ENCODE measurements around the gene DSTN.

Gene DSTN

GRCh38 chr20:17569616-17570346 lies at the start of gene DSTN:
TSS of gene DSTN (plus strand) at chr20:17570075. CDS start at chr20:17570209, 134 bp downstream.
- DNase-seq, result peak; percentile 90

DNA sequence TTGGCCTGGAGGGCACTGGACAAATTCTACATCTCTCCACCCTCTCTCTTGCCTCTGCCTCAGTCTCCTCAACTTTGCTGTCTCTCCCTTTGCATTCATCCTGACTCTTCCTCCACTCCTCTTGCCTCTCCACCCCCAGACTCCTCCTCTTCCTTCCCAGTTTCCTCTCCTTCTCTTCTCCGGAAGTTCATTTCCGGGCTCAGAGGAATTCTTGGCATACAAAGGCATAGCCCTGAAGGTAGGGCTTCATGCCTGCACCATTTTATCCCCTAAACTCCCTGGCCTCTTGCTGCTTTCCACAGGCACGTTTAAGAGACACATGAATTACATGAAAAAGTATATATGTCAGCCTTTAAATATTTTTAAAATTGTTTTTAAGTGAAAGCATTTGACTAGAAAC lies 49.3 kb upstream of the DSTN start:
- DNase-seq, result no peak

- no peak for DNase-seq
Observed at GRCh38 chr20:17522528-17522927, 47.3 kb upstream of the DSTN start.

DNA sequence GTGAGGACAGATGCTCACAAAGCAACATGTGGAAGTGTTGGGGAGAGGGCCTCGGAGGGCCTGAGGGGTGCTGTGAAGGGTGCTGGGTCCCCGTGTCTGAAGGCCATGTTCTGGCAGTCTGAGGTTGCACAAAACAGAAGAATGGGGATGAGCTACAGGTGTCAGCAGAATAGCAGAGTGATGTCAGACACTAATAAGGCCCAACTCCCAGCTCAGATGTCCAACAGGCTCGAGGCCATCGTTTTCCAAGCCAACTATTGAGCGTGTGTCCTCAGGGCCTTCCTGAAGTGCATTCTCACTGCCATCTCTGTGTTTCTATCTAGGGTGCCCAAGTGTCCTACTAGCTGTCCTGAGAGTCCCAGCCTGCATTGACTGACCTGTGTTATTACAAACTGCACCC lies 46.5 kb upstream of the DSTN start:
- DNase-seq, result no peak

GRCh38 chr20:17524560-17524959 lies 45.3 kb upstream of the DSTN start:
- DNase-seq, result no peak

GRCh38 chr20:17525132-17525531 lies 44.7 kb upstream of the DSTN start:
- no peak for DNase-seq

GRCh38 chr20:17525650-17526049 lies 44.2 kb upstream of the DSTN start:
- DNase-seq, result no peak

GRCh38 chr20:17529586-17529985 lies 40.3 kb upstream of the DSTN start:
- DNase-seq, result no peak

DNA sequence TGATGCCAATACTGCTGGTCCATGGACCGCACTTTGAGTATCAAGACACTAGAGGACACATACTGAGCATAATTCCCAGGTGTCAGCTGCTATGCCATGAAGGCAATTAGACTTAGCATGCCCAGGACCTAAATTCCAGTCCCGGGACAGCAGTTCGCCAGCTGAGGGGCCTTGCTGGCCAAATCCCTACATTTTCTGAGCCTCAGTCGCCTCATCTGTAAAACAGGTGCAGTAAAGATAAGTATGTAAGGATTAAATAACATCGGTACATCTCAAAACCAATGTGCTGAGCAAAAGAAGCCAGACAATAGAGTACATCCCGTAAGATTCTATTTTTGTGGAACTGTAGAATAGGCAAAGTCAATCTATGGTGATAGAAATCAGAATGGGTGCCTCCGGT lies 39.7 kb upstream of the DSTN start:
- DNase-seq, result no peak

- peak; percentile 45 for DNase-seq
Observed at GRCh38 chr20:17530716-17531664, 38.9 kb upstream of the DSTN start, which contains the start of gene BFSP1. TSS of gene BFSP1 (minus strand) at chr20:17531379. CDS start at chr20:17531329, 50 bp downstream.

- no peak for DNase-seq
Observed at GRCh38 chr20:17531665-17532025, 38.2 kb upstream of the DSTN start.

DNA sequence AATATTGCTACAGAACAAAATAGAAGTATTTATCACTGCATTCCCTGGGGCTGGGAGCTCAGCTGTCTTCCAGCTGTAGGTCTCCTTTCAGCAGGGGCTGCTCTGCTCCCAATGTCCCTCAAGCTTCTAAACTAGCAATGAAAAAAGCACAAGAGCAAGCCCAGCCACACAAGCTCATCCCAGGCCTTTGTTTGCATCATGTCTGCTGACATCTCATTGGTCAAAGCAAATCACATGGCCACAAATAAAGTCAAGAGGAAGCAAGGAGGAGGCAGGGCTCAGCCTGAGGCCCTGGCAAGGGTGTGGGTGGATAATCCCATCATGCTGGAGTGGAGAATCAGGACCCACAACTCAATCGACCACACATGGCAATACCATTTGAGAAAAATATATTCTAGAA lies 36.5 kb upstream of the DSTN start:
- no peak for DNase-seq

DNA sequence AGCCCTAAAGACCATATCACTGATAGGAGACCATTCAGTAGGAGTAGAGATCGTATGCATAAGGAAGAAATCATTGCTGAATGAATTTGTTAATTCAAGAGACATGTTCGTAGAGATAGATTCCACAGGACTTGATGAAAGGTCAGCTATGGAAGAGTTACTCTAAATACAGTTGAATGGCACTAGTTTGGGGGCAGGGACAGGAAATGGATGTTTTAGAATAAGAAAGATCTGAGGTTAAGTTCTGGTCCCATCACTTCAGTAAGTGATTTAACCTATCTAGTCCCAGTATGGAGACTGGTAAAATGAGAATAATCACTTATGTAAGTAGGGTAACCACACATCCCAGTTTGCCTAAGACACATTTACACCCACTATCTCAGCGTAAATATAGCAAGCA lies 35.8 kb upstream of the DSTN start:
- DNase-seq, result no peak

DNA sequence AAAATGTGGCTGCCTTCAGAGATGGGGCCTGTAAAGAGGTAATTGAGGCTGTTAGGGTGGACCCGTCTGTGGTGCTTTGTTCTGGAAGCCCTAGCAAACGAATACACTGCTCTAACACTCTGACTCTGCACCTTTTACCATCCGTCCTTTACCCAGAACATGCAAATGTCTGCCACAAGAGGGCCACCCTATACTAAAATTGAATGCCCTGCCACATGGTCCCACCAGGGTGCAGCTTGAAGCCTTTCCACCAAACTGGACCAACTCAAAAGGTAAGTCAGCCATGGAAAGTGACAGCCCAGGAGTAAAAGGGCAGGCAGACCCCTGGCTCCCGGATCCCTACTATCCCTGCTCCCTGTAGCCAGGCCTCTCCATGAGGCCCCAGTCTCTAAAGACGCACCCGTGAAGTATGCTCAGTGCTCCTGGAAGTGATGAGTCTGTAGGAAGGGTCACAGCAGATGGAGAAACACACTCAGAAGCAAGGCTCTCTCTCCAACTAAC lies 32.9 kb upstream of the DSTN start:
- peak; percentile 61 for DNase-seq

DNA sequence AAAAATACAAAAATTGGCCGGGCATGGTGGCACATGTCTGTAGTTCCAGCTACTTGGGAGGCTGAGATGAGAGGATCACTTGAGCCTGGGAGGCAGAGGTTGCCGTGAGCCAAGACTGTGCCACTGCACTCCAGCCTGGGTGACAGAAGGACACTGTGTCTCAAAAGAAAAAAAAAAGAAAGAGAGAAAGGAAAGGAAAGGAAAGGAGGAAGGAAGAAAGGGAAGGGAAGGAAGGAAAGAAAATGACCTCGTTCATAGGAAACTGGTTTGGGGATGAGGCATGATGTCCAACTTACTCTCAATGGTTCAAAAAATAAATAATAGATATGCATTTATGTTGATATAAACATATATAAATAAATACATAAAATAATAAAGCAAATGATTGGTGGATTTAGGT lies 31.9 kb upstream of the DSTN start:
- DNase-seq, result no peak

GRCh38 chr20:17538517-17539170 lies 31.2 kb upstream of the DSTN start:
- no peak for DNase-seq

DNA sequence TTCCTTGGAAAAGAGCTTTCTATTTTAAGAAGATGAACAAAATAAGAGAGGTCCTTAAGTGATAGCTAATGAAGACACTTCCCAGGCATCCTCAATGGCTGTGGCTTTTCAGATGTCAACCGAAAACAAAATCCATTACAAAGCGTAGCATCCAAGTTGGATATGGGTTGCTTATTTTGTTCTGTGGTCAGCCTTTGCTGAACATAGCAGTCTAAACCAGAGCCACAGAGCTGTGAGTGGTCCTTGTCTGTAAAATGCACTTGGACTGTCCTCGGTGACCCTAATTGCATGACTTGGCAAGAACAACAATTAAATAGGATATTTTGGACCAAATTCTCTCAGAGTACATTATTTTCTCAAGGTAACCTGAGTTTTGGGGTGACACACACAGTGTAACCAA lies 28.3 kb upstream of the DSTN start:
- no peak for DNase-seq

DNA sequence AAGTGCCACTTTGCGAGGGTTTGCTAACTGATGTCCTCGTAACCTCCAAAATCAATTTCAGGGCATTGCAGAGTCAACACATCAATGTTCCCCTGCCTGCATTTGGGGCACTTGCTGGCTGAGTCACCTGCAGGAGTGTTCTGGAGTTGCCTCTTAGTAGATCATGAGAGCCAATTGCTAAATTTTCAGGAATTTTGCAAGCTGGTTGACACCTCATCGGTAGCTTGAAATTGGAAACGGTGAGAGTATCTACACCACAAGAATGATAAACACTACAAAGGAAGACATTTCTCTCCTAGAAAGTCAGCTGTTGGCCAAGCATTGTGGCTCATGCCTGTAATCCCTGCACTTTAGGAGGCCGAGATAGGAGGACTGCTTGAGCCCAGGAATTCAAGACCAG lies 27.9 kb upstream of the DSTN start:
- DNase-seq, result no peak

DNA sequence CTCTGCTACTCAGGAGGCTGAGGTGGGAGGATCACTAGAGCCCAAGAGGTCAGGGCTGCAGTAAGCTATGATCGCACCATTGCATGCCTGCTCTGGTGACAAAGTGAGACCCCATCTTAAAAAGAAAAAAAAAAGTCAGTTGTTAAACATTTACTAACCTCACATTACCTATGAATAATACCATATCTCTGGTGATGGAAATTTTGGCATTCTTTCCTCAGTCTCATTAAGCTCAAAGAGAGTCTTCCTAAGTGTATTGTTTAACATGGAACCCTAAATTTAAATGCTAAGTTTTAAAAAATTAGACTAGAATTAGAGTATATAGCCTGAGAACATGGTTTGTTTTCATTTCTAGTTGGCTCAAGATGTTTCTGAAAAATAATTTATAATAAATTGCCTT lies 27.4 kb upstream of the DSTN start:
- DNase-seq, result no peak

- DNase-seq, result no peak
Observed at GRCh38 chr20:17542993-17543412, 26.9 kb upstream of the DSTN start.

DNA sequence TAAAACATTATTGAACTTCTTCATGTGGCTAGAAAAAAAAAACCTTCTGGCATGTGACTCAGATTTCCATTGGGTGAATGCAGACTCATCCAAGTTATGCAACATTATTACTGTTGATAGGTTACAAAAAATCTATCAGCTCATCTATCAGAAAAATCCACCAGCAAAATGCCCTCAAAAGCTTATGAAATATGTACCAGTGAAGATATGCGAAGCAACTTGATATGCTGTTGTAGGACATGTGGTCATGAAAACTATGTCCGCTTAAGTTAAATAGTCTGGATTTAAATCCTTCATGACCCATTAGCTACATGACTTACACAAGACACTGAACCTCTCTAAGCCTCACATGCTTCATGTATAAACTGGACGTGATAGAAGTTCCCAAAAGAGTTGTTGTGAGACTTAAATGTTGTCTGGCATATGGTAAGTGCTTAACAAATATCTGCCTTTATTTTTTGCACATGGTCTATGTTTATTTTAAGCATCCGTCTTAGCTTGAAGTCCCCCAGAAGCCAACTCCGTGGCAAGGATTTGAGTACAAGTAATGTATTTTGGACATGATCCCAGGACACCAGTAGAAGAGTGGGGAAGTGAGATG lies 26.2 kb upstream of the DSTN start:
- no peak for DNase-seq

- DNase-seq, result no peak
Observed at GRCh38 chr20:17545127-17545526, 24.7 kb upstream of the DSTN start.

DNA sequence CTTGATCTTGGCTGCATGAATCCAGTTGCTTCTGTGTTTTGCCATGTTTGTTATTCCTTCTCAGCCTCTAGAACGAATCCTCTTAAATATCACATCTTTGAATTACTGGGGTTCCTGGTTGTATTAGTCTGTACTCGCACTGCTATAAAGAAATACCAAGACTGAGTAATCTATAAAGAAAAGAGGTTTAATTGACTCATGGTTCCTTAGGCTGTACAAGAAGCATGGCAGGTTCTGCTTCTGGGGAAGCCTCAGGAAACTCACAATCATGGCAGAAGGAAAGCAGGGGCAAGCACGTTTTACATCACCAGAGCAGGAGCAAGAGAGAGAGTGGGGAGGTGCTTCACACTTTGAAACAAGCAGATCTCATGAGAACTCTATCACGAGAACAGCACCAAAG lies 20.7 kb upstream of the DSTN start:
- DNase-seq, result no peak

Data from activated T-cell treated with anti-CD3 and anti-CD28 coated beads, Interleukin-2, amount 50 U/mL, for 1 hour (primary cell).